ENCODE results near the gene GALR1.

GALR1 gene

GRCh38 chr18:77208964-77209363, 40.7 kb upstream of the GALR1 start:
- Histone ChIP-seq H3K27ac (ENCODE audit: low read length) (no peak overlapping the region), H4K20me1 (ENCODE audit: insufficient read depth, low read length) (no peaks in the 10 kb centered on the region), H3K79me2 (ENCODE audit: low read length) (no peaks in the 10 kb centered on the region), H3K4me1 (ENCODE audit: low read length) (peaks cover 10% of the 10 kb centered on the region), H3K36me3 (replicated peaks; ENCODE audit: low read depth, low read length) (no peaks in the 10 kb centered on the region), H3K9me3 (ENCODE audit: insufficient read depth, low read length) (no peaks in the 10 kb centered on the region), H3K9ac (ENCODE audit: low read length) (peak overlapping the region; percentile 1; the same call in 1 of the 2 replicates), H2AFZ (ENCODE audit: low read depth, low read length) (peak overlapping the region; percentile 65), H3K4me3 (ENCODE audit: low read length) (peak overlapping the region; percentile 44), H3K27me3 (ENCODE audit: low read depth, low read length) (peaks cover 3% of the 10 kb centered on the region; the same call in 1 of the 2 replicates), H3K4me2 (ENCODE audit: low read length) (peak overlapping the region; percentile 55)
- TF ChIP-seq EZH2phosphoT487 (IDR thresholded peaks at IDR 0.05; ENCODE audit: low read depth) (no peak), CTCF (IDR thresholded peaks at IDR 0.05; ENCODE audit: low read depth, low read length) (no peak)

GRCh38 chr18:77209587-77209986, 40.1 kb upstream of the GALR1 start:
- Histone ChIP-seq H3K9me3 (ENCODE audit: insufficient read depth, low read length) (no peaks in the 10 kb centered on the region), H3K27ac (ENCODE audit: low read length) (no peak overlapping the region), H3K4me2 (ENCODE audit: low read length) (no peak overlapping the region), H3K4me3 (ENCODE audit: low read length) (no peak overlapping the region), H3K9ac (ENCODE audit: low read length) (no peak overlapping the region), H3K79me2 (ENCODE audit: low read length) (no peaks in the 10 kb centered on the region), H2AFZ (ENCODE audit: low read depth, low read length) (no peak overlapping the region), H4K20me1 (ENCODE audit: insufficient read depth, low read length) (no peaks in the 10 kb centered on the region), H3K36me3 (replicated peaks; ENCODE audit: low read depth, low read length) (no peaks in the 10 kb centered on the region), H3K27me3 (ENCODE audit: low read depth, low read length) (peaks cover 3% of the 10 kb centered on the region), H3K4me1 (ENCODE audit: low read length) (peaks cover 10% of the 10 kb centered on the region)
- TF ChIP-seq EZH2phosphoT487 (IDR thresholded peaks at IDR 0.05; ENCODE audit: low read depth) (no peak), CTCF (IDR thresholded peaks at IDR 0.05; ENCODE audit: low read depth, low read length) (no peak)

- Histone ChIP-seq H2AFZ (ENCODE audit: low read depth, low read length) (no peak overlapping the region), H3K9me3 (ENCODE audit: insufficient read depth, low read length) (no peaks in the 10 kb centered on the region), H4K20me1 (ENCODE audit: insufficient read depth, low read length) (no peaks in the 10 kb centered on the region), H3K27me3 (ENCODE audit: low read depth, low read length) (peaks cover 9% of the 10 kb centered on the region), H3K4me2 (ENCODE audit: low read length) (no peak overlapping the region), H3K27ac (ENCODE audit: low read length) (no peak overlapping the region), H3K4me1 (ENCODE audit: low read length) (peaks cover 10% of the 10 kb centered on the region), H3K79me2 (ENCODE audit: low read length) (no peaks in the 10 kb centered on the region), H3K9ac (ENCODE audit: low read length) (no peak overlapping the region), H3K4me3 (ENCODE audit: low read length) (no peak overlapping the region), H3K36me3 (replicated peaks; ENCODE audit: low read depth, low read length) (no peaks in the 10 kb centered on the region)
- TF ChIP-seq CTCF (IDR thresholded peaks at IDR 0.05; ENCODE audit: low read depth, low read length) (no peak), EZH2phosphoT487 (IDR thresholded peaks at IDR 0.05; ENCODE audit: low read depth) (no peak)
Measured at GRCh38 chr18:77210249-77210648, 39.4 kb upstream of the GALR1 start.

- no peaks in the 10 kb centered on the region for H3K4me1 ChIP-seq (ENCODE audit: low read length)
- no peak overlapping the region for H3K27ac ChIP-seq (ENCODE audit: low read length)
- no peaks in the 10 kb centered on the region for H3K36me3 ChIP-seq (replicated peaks; ENCODE audit: low read depth, low read length)
- no peak overlapping the region for H2AFZ ChIP-seq (ENCODE audit: low read depth, low read length)
- peaks cover 29% of the 10 kb centered on the region; the same call in 1 of the 2 replicates for H3K27me3 ChIP-seq (ENCODE audit: low read depth, low read length)
- no peak overlapping the region for H3K4me3 ChIP-seq (ENCODE audit: low read length)
- no peak overlapping the region for H3K4me2 ChIP-seq (ENCODE audit: low read length)
- H3K9me3 ChIP-seq (ENCODE audit: insufficient read depth, low read length), result no peaks in the 10 kb centered on the region; the same call in 1 of the 2 replicates
- TF ChIP-seq EZH2phosphoT487 (IDR thresholded peaks at IDR 0.05; ENCODE audit: low read depth) (no peak), CTCF (IDR thresholded peaks at IDR 0.05; ENCODE audit: low read depth, low read length) (no peak)
- H3K79me2 ChIP-seq (ENCODE audit: low read length), result no peaks in the 10 kb centered on the region
- no peaks in the 10 kb centered on the region for H4K20me1 ChIP-seq (ENCODE audit: insufficient read depth, low read length)
- H3K9ac ChIP-seq (ENCODE audit: low read length), result no peak overlapping the region
Measured at GRCh38 chr18:77218642-77219041, 31.0 kb upstream of the GALR1 start.

Measured in OCI-LY3 (cell line).